PC-9 (cell line): ENCODE measurements around the gene ZNF780A. TPM values are rescaled to one million over a fixed set of nuclear protein-coding genes. Genes with fewer than 3 reads are reported as not detected.

ENCODE experiments used
- BruUV-seq: library from RNA; stranded (reverse); fragments of 400-500 nt; replicated peaks from 2 replicates; lab custom pipeline; 2021; lab: Mats Ljungman, UMichigan
- CTCF ChIA-PET: fragments of 300-600 bp; sonication (Branson Sonifier 250); formaldehyde crosslinking; loops from one replicate; lab custom pipeline; 2022; ENCODE audit warnings: antibody characterized with exemption; lab: Charles Lee
- POLR2A ChIA-PET: fragments of 300-600 bp; sonication (Branson Sonifier 250); formaldehyde crosslinking; loops from one replicate; lab custom pipeline; 2022; ENCODE audit warnings: antibody characterized with exemption; ENCODE audit not compliant: unreplicated experiment; lab: Charles Lee
- DNase-seq, 2 experiments: peaks; one replicate each; pipeline versions ENCODE4 v3.0.0 to v3.0.0-alpha.2; 2015 to 2022; ENCODE audit warnings: mixed read lengths in 1 of 2
- H2AFZ ChIP-seq: fragments of 200-600 bp; sonication (generic); 2 replicates; pipeline ENCODE4 v1.8.1; 2017; ENCODE audit warnings: antibody characterized with exemption
- H3F3A ChIP-seq: fragments of 200-600 bp; sonication (generic); 2 replicates; pipeline ENCODE4 v1.8.1; 2017; ENCODE audit warnings: antibody characterized with exemption, mild to moderate bottlenecking, low read depth; ENCODE audit not compliant: insufficient read depth
- H3K27ac ChIP-seq: fragments of 200-600 bp; sonication (generic); 2 replicates; pipeline ENCODE4 v1.6.1; 2016; ENCODE audit warnings: mixed run types
- H3K27me3 ChIP-seq: fragments of 200-600 bp; sonication (generic); 2 replicates; pipeline ENCODE4 v1.6.1; 2016; ENCODE audit warnings: low read depth, mixed run types; ENCODE audit not compliant: insufficient read depth
- H3K36me3 ChIP-seq: fragments of 200-600 bp; sonication (generic); 2 replicates; pipeline ENCODE4 v1.6.1; 2016; ENCODE audit warnings: low read depth, mixed run types
- H3K4me1 ChIP-seq: fragments of 200-600 bp; sonication (generic); replicated peaks from 2 replicates; pipeline ENCODE4 v1.6.1; 2016; ENCODE audit warnings: mixed run types; ENCODE audit not compliant: insufficient read depth
- H3K4me2 ChIP-seq: fragments of 200-600 bp; sonication (generic); 2 replicates; pipeline ENCODE4 v1.6.1; 2017; ENCODE audit warnings: mixed run types
- H3K4me3 ChIP-seq: fragments of 200-600 bp; sonication (generic); 2 replicates; pipeline ENCODE4 v1.6.1; 2016; ENCODE audit warnings: mixed run types
- H3K79me2 ChIP-seq: fragments of 200-600 bp; sonication (generic); 2 replicates; pipeline ENCODE4 v1.6.1; 2017; ENCODE audit warnings: low read depth, mixed run types
- H3K9me2 ChIP-seq: fragments of 200-600 bp; sonication (generic); 2 replicates; pipeline ENCODE4 v1.8.1; 2017; ENCODE audit warnings: mild to moderate bottlenecking; ENCODE audit not compliant: insufficient read depth
- H3K9me3 ChIP-seq: fragments of 200-600 bp; sonication (generic); 2 replicates; pipeline ENCODE4 v1.8.1; 2016; ENCODE audit warnings: low read depth; ENCODE audit not compliant: insufficient read depth
- H4K20me1 ChIP-seq: fragments of 200-600 bp; sonication (generic); 2 replicates; pipeline ENCODE4 v1.8.1; 2017; ENCODE audit not compliant: insufficient read depth
- EZH2 ChIP-seq: fragments of 200-600 bp; sonication (generic); IDR thresholded peaks from 2 replicates; pipeline ENCODE4 v1.8.0; 2017; ENCODE audit warnings: antibody characterized with exemption, low read depth
- intact Hi-C: fragments of 100-400 bp; cut with micrococcal nuclease; formaldehyde crosslinking; loops from one replicate; pipeline ENCODE4 v1.10.0; 2022; ENCODE audit not compliant: unreplicated experiment
- total RNA-seq: library from RNA; stranded (reverse); gene quantifications from 2 replicates; pipeline ENCODE4 v1.2.3, GENCODE V29; 2021
- TF ChIP-seq, protein P1 (sequence below): fragments of 200-600 bp; sonication (generic); conservative IDR thresholded peaks from 2 replicates; pipeline ENCODE4 v1.6.1; 2017; ENCODE audit warnings: mixed run types, antibody characterized with exemption, mild to moderate bottlenecking, moderate library complexity

ZNF780A gene
- total RNA-seq, 1 experiment from 2014 or later: 15.5 TPM

- H3K9me2 ChIP-seq: no peaks in the 10 kb centered on the region
- H3K9me3 ChIP-seq: no peaks in the 10 kb centered on the region
- DNase-seq: no peak
- peaks cover 51% of the 10 kb centered on the region for H3K27me3 ChIP-seq
- H3K36me3 ChIP-seq: no peaks in the 10 kb centered on the region
- H3K4me1 ChIP-seq: no peaks in the 10 kb centered on the region
- TF ChIP-seq EZH2: no peak
- TF ChIP-seq, protein P1, sequence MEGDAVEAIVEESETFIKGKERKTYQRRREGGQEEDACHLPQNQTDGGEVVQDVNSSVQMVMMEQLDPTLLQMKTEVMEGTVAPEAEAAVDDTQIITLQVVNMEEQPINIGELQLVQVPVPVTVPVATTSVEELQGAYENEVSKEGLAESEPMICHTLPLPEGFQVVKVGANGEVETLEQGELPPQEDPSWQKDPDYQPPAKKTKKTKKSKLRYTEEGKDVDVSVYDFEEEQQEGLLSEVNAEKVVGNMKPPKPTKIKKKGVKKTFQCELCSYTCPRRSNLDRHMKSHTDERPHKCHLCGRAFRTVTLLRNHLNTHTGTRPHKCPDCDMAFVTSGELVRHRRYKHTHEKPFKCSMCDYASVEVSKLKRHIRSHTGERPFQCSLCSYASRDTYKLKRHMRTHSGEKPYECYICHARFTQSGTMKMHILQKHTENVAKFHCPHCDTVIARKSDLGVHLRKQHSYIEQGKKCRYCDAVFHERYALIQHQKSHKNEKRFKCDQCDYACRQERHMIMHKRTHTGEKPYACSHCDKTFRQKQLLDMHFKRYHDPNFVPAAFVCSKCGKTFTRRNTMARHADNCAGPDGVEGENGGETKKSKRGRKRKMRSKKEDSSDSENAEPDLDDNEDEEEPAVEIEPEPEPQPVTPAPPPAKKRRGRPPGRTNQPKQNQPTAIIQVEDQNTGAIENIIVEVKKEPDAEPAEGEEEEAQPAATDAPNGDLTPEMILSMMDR: no peak
- no peaks in the 10 kb centered on the region for H4K20me1 ChIP-seq
- H3K4me2 ChIP-seq: no peak overlapping the region
- intact Hi-C loops: no loop called here
- BruUV-seq: no TSS peak
- CTCF ChIA-PET: no interaction called here
- H2AFZ ChIP-seq: no peak overlapping the region
- H3F3A ChIP-seq: no peaks in the 10 kb centered on the region
- H3K4me3 ChIP-seq: no peak overlapping the region
- H3K79me2 ChIP-seq: no peaks in the 10 kb centered on the region
- H3K27ac ChIP-seq: no peak overlapping the region
- POLR2A ChIA-PET: interaction anchor here (0.6 kb wide), 1 partner anchor 498 kb away, joined by 4 read pairs; no protein-coding TSS in a partner anchor
Measured at GRCh38 chr19:40136818-40137217, 46.1 kb upstream of the ZNF780A start.

DNA sequence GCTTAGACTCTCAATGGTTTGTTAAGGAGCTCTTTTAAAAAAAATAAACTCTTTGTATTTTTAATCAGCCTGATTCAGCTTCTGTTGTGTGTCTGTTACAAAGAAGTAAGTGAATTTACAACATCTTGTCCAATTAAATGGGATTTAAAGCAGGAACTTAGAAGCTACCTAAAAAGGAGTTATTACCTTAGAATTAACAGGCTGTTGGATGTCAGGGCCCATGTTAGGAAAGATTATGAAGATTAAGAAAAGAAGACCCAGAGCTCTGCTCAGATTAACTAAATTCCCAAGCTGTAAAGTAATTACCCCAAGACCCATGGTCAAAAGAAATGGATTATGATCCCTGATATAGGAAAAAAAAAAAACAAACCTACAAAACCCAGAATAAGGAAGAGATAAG is 44.1 kb upstream of the ZNF780A start:
- DNase-seq: no peak

DNA sequence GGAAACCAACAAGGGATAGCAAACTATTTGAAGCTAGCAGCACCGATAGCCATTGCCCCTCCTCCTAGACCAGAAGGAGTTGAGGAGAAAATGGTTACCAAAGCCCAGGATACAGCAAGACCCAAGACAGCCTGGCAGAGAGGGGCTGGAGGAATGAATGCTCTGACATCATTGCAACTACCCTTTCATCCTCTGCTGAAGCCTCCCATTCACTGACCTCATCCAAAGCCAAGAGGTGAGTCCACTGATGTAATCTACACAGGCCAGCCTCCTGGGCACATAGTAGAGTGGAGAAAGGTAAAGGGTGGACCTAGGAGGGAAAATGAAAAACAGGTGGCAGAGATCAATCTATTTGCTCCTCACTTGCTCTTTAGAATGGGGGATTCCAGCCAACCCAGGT is 42.7 kb upstream of the ZNF780A start:
- POLR2A ChIA-PET: no interaction called here
- H3K79me2 ChIP-seq: no peaks in the 10 kb centered on the region

More for the DNA sequence above, 44.1 kb upstream of the ZNF780A start:
- intact Hi-C loops: no loop called here
- H3K9me3 ChIP-seq: no peaks in the 10 kb centered on the region
- H4K20me1 ChIP-seq: no peaks in the 10 kb centered on the region
- H2AFZ ChIP-seq: no peak overlapping the region
- H3K36me3 ChIP-seq: no peaks in the 10 kb centered on the region
- TF ChIP-seq EZH2: no peak
- TF ChIP-seq, protein P1: no peak
- H3K4me3 ChIP-seq: no peak overlapping the region
- peaks cover 60% of the 10 kb centered on the region for H3K27me3 ChIP-seq
- H3K9me2 ChIP-seq: no peaks in the 10 kb centered on the region
- no peaks in the 10 kb centered on the region for H3K4me1 ChIP-seq
- H3F3A ChIP-seq: no peaks in the 10 kb centered on the region
- H3K27ac ChIP-seq: no peak overlapping the region
- no TSS peak for BruUV-seq
- ChIA-PET CTCF (interaction anchor here (0.7 kb wide), 1 partner anchor 136 kb away, joined by 3 read pairs; no protein-coding TSS in a partner anchor), POLR2A (no interaction called here)
- no peaks in the 10 kb centered on the region for H3K79me2 ChIP-seq
- no peak overlapping the region for H3K4me2 ChIP-seq

More for the DNA sequence above, 42.7 kb upstream of the ZNF780A start:
- H3K4me2 ChIP-seq: no peak overlapping the region
- no peaks in the 10 kb centered on the region for H3K9me2 ChIP-seq
- H3K9me3 ChIP-seq: no peaks in the 10 kb centered on the region
- no peak overlapping the region for H2AFZ ChIP-seq
- H3K27ac ChIP-seq: no peak overlapping the region
- no peaks in the 10 kb centered on the region for H3K4me1 ChIP-seq
- H3F3A ChIP-seq: no peaks in the 10 kb centered on the region
- TF ChIP-seq, protein P1: no peak
- TF ChIP-seq EZH2: no peak
- intact Hi-C loops: no loop called here
- BruUV-seq: no TSS peak
- H3K36me3 ChIP-seq: no peaks in the 10 kb centered on the region
- H3K4me3 ChIP-seq: no peak overlapping the region
- DNase-seq: no peak
- H3K27me3 ChIP-seq: peaks cover 60% of the 10 kb centered on the region
- CTCF ChIA-PET: no interaction called here
- no peaks in the 10 kb centered on the region for H4K20me1 ChIP-seq
